IMR-90 (cell line): ENCODE measurements around the gene PTGES. TPM values are rescaled to one million over a fixed set of nuclear protein-coding genes. Genes with fewer than 3 reads are reported as not detected.

Experiments
- ATAC-seq: fragments of 200-7000 bp; cut with Tn5 transposase; 2 replicates; pipeline ENCODE4 v1.9.1; 2020; ENCODE audit warnings: low read depth, mild to moderate bottlenecking, moderate library complexity
- BruUV-seq: library from RNA; stranded (reverse); fragments of 400-500 nt; replicated peaks from 2 replicates; lab custom pipeline; 2021; lab: Mats Ljungman, UMichigan
- CTCF ChIA-PET: fragments of 300-600 bp; formaldehyde crosslinking; extraction: SDS; loops from one replicate; lab custom pipeline; 2021; ENCODE audit warnings: antibody characterized with exemption; lab: Yijun Ruan, JAX
- POLR2A ChIA-PET: fragments of 300-600 bp; sonication (Branson Sonifier 250); formaldehyde crosslinking; loops from one replicate; lab custom pipeline; 2022; ENCODE audit warnings: antibody characterized with exemption; ENCODE audit not compliant: unreplicated experiment; lab: Charles Lee
- DNase-seq: peaks from one replicate; pipeline ENCODE4 v3.0.0; 2013
- H2AFZ ChIP-seq: replicated peaks from 2 replicates; pipeline ENCODE3; 2013; ENCODE audit warnings: low read length, mild to moderate bottlenecking; ENCODE audit not compliant: poor library complexity
- H2AK5ac ChIP-seq: 2 replicates; pipeline ENCODE4 v1.6.1; 2013; ENCODE audit warnings: low read depth, low read length, inconsistent platforms
- H2AK9ac ChIP-seq: replicated peaks from 2 replicates; pipeline ENCODE3; 2013; ENCODE audit warnings: mild to moderate bottlenecking, low read depth, low read length, moderate library complexity; ENCODE audit not compliant: poor library complexity
- H2BK120ac ChIP-seq: 2 replicates; pipeline ENCODE4 v1.6.1; 2013; ENCODE audit warnings: low read depth, low read length, inconsistent platforms
- H2BK15ac ChIP-seq: 3 replicates; pipeline ENCODE4 v1.6.1; 2013; ENCODE audit warnings: low read depth, low read length, inconsistent platforms
- H2BK20ac ChIP-seq: 2 replicates; pipeline ENCODE4 v1.6.1; 2013; ENCODE audit warnings: low read depth, mild to moderate bottlenecking, inconsistent platforms, low read length, moderate library complexity
- H2BK5ac ChIP-seq: 2 replicates; pipeline ENCODE4 v1.6.1; 2013; ENCODE audit warnings: mild to moderate bottlenecking, low read depth, low read length, inconsistent platforms; ENCODE audit not compliant: poor library complexity, severe bottlenecking
- H3K14ac ChIP-seq: replicated peaks from 2 replicates; pipeline ENCODE4 v1.6.1; 2013; ENCODE audit warnings: low read depth, low read length, inconsistent platforms
- H3K18ac ChIP-seq: 2 replicates; pipeline ENCODE4 v1.6.1; 2013; ENCODE audit warnings: low read depth, low read length, control low read depth
- H3K23ac ChIP-seq: 2 replicates; pipeline ENCODE4 v1.6.1; 2013; ENCODE audit warnings: low read depth, low read length, inconsistent platforms
- H3K27ac ChIP-seq: 2 replicates; pipeline ENCODE4 v1.5.1; 2013; ENCODE audit warnings: mild to moderate bottlenecking, control low read depth, low read length; ENCODE audit not compliant: insufficient read depth
- H3K27me3 ChIP-seq: 2 replicates; pipeline ENCODE4 v1.6.1; 2013; ENCODE audit warnings: low read length; ENCODE audit not compliant: control insufficient read depth, insufficient read depth
- H3K36me3 ChIP-seq: 2 replicates; pipeline ENCODE4 v1.6.1; 2013; ENCODE audit warnings: low read length, mixed read lengths; ENCODE audit not compliant: control insufficient read depth, insufficient read depth
- H3K4ac ChIP-seq: 2 replicates; pipeline ENCODE4 v1.6.1; 2013; ENCODE audit warnings: low read depth, low read length, inconsistent platforms
- H3K4me1 ChIP-seq: 2 replicates; pipeline ENCODE4 v1.6.1; 2013; ENCODE audit warnings: low read length, mixed read lengths; ENCODE audit not compliant: control insufficient read depth, insufficient read depth
- H3K4me2 ChIP-seq: 2 replicates; pipeline ENCODE4 v1.6.1; 2013; ENCODE audit warnings: low read depth, mild to moderate bottlenecking, control low read depth, low read length, moderate library complexity
- H3K4me3 ChIP-seq: 2 replicates; pipeline ENCODE4 v1.5.1; 2013; ENCODE audit warnings: low read depth, mild to moderate bottlenecking, control low read depth, low read length, moderate library complexity; ENCODE audit not compliant: insufficient read depth
- H3K56ac ChIP-seq: 2 replicates; pipeline ENCODE4 v1.6.1; 2013; ENCODE audit warnings: low read length, inconsistent platforms; ENCODE audit not compliant: insufficient read depth; ENCODE audit errors: extremely low read depth
- H3K79me1 ChIP-seq, 2 experiments: 2 replicates each; pipeline ENCODE4 v1.6.1; 2013; ENCODE audit warnings: low read length in 2 of 2, inconsistent platforms in 1 of 2, low read depth in 1 of 2
- H3K9ac ChIP-seq: 2 replicates; pipeline ENCODE4 v1.6.1; 2013; ENCODE audit warnings: low read depth, low read length, control low read depth
- H3K9me1 ChIP-seq: 2 replicates; pipeline ENCODE4 v1.6.1; 2013; ENCODE audit warnings: low read length, inconsistent platforms; ENCODE audit not compliant: insufficient read depth
- H3K9me3 ChIP-seq: 2 replicates; pipeline ENCODE4 v1.6.1; 2013; ENCODE audit warnings: low read length; ENCODE audit not compliant: control insufficient read depth, insufficient read depth
- H4K20me1 ChIP-seq: 2 replicates; pipeline ENCODE4 v1.6.1; 2013; ENCODE audit warnings: low read length, inconsistent platforms; ENCODE audit not compliant: insufficient read depth
- H4K5ac ChIP-seq: 2 replicates; pipeline ENCODE4 v1.6.1; 2013; ENCODE audit warnings: mild to moderate bottlenecking, low read depth, low read length, control low read depth
- H4K8ac ChIP-seq, 2 experiments: 2 replicates each; pipeline ENCODE4 v1.6.1; 2013; ENCODE audit warnings: low read depth in 2 of 2, low read length in 2 of 2, control low read depth in 1 of 2, inconsistent platforms in 1 of 2
- H4K91ac ChIP-seq: 2 replicates; pipeline ENCODE4 v1.6.1; 2013; ENCODE audit warnings: low read depth, low read length, inconsistent platforms; ENCODE audit not compliant: insufficient read depth
- BHLHE40 ChIP-seq: fragments of 150-350 bp; IDR thresholded peaks from 2 replicates; pipeline ENCODE4 v1.6.1; 2016; ENCODE audit warnings: mild to moderate bottlenecking, low read depth, low read length
- FOS ChIP-seq: fragments of 150-350 bp; IDR thresholded peaks from 2 replicates; pipeline ENCODE4 v1.6.1; 2016; ENCODE audit warnings: low read depth, low read length
- MAFK ChIP-seq: IDR thresholded peaks from 2 replicates; pipeline ENCODE4 v1.6.1; 2012; ENCODE audit warnings: low read depth, low read length, improper control_type of control experiment
- MAZ ChIP-seq: IDR thresholded peaks from 2 replicates; pipeline ENCODE4 v1.6.1; 2012; ENCODE audit warnings: low read depth, mild to moderate bottlenecking, low read length, improper control_type of control experiment, moderate library complexity, borderline replicate concordance
- MXI1 ChIP-seq: IDR thresholded peaks from 2 replicates; pipeline ENCODE4 v1.6.1; 2012; ENCODE audit warnings: low read depth, mild to moderate bottlenecking, low read length, moderate library complexity, borderline replicate concordance
- NFE2L2 ChIP-seq: fragments of 150-350 bp; IDR thresholded peaks from 2 replicates; pipeline ENCODE4 v1.6.1; 2016; ENCODE audit warnings: low read depth, mild to moderate bottlenecking, low read length
- RCOR1 ChIP-seq: IDR thresholded peaks from 2 replicates; pipeline ENCODE4 v1.6.1; 2012; ENCODE audit warnings: mild to moderate bottlenecking, low read length, improper control_type of control experiment; ENCODE audit not compliant: insufficient replicate concordance
- RFX5 ChIP-seq: IDR thresholded peaks from 2 replicates; pipeline ENCODE4 v1.8.0; 2012; ENCODE audit warnings: low read depth, mild to moderate bottlenecking, low read length, moderate library complexity
- SMC3 ChIP-seq: fragments of 150-350 bp; IDR thresholded peaks from 2 replicates; pipeline ENCODE4 v1.6.1; 2016; ENCODE audit warnings: low read depth, mild to moderate bottlenecking, antibody characterized with exemption, low read length, moderate library complexity
- USF2 ChIP-seq: fragments of 150-350 bp; IDR thresholded peaks from 2 replicates; pipeline ENCODE4 v1.6.1; 2017; ENCODE audit warnings: mild to moderate bottlenecking, antibody characterized with exemption, low read length, low read depth
- WGBS, 2 experiments: methylation state at CpG; one replicate each; pipeline versions ENCODE4 v1.1.5 to v1.1.7; 2013; ENCODE audit warnings: missing lambda C conversion rate in 2 of 2; ENCODE audit not compliant: insufficient read length in 1 of 2; ENCODE audit errors: extremely low coverage in 2 of 2; 5-methylcytosine and 5-hydroxymethylcytosine counted together
- dilution Hi-C: fragments of 300-500 bp; cut with HindIII; formaldehyde crosslinking; loops from one replicate; pipeline ENCODE4 v1.14.3; 2018; ENCODE audit warnings: low sequenced_read_pairs; ENCODE audit not compliant: unreplicated experiment
- in situ Hi-C: fragments of 300-500 bp; cut with MboI; formaldehyde crosslinking; loops from 3 replicates; pipeline ENCODE4 v1.14.3; 2019; ENCODE audit warnings: low sequenced_read_pairs, inconsistent platforms, mixed read lengths
- intact Hi-C: fragments of 100-400 bp; cut with micrococcal nuclease; formaldehyde crosslinking; loops from 2 replicates; pipeline ENCODE4 v1.10.0; 2022
- polyA plus RNA-seq, 3 experiments: library from polyadenylated mRNA; depleted of rRNA; stranded (reverse); fragments of >200 nt; gene quantifications; 2 replicates each; pipeline ENCODE4 v1.2.3, GENCODE V29; 2012; ENCODE audit warnings: low replicate concordance in 1 of 3
- total RNA-seq: library from RNA; depleted of rRNA; stranded (reverse); fragments of >200 nt; gene quantifications from 2 replicates; pipeline ENCODE4 v1.2.3, GENCODE V29; 2012
- TF ChIP-seq, protein P1 (sequence below): fragments of 150-350 bp; IDR thresholded peaks from 2 replicates; pipeline ENCODE4 v1.6.1; 2016; ENCODE audit warnings: low read depth, mild to moderate bottlenecking, low read length, moderate library complexity, borderline replicate concordance

The PTGES gene
- total and polyA plus RNA-seq, 2 of the 4 experiments (the other 2 are of a cell fraction), result 3.2 to 6.3 TPM

DNA sequence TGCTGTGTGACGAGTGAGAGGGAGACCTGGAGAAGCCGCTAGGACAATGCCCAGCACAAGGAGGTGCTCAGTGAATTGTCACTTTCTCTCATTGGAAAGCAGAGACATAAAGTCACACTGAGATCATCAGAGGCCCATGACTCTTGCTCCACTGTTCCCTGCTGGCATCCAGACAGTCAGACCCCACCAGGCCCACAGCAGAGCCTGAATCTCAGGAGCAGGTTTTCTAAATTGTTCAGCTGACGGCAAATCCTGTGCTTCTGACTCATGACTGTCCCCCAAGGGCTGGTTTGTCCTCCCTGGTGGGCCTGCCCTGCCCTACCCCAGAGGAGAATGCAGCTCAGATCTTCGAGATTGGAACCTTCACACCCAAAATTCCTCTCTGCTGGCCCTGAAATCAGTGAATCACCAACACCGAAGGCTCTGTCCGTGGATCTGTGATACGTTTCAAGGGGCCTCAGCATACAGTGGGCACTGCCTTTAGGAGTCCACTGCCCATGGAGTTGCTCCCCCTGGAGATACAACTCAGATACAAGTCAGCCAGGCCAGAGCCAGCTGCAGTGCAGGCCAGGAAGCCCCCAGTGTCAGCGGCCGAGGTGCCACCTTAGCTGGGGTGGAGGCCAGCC lies 2.7 kb downstream of the PTGES start:
- CTCF ChIA-PET, result interaction anchor here (1.0 kb wide), 1 partner anchor 13 kb away, joined by 3 read pairs; no protein-coding TSS in a partner anchor

More for the DNA sequence above, 2.7 kb downstream of the PTGES start:
- Histone ChIP-seq H3K4me1 (peaks cover 17% of the 10 kb centered on the region), H2BK120ac (peak overlapping the region; percentile 11; the same call in 1 of the 2 replicates), H3K23ac (0 out of 2 replicates have a peak overlapping the region, but pooled peaks have one; percentile 2), H3K27me3 (0 out of 2 replicates have a peak, but pooled peaks cover under 1% of the 10 kb centered on the region), H2BK15ac (no peak overlapping the region), H2BK20ac (peak overlapping the region; percentile 27; the same call in 1 of the 2 replicates), H3K36me3 (peaks cover 8% of the 10 kb centered on the region), H3K14ac (0 out of 2 replicates have a peak overlapping the region, but pooled peaks have one; percentile 2), H3K18ac (no peak overlapping the region; the same call in 1 of the 2 replicates), H4K5ac (no peak overlapping the region), H2AK9ac (no peak overlapping the region), H3K4me2 (no peak overlapping the region), H4K91ac (peak overlapping the region; percentile 12; the same call in 1 of the 2 replicates), H3K4me3 (no peak overlapping the region), H2AK5ac (peak overlapping the region; percentile 48), H4K8ac (peak overlapping the region in 1 of 2 experiments; percentile 10; a peak in 2 of 4 replicates), H3K4ac (peak overlapping the region; percentile 29; the same call in 1 of the 2 replicates), H2AFZ (no peak overlapping the region), H3K9me1 (no peaks in the 10 kb centered on the region; the same call in none of the 2 replicates), H3K9ac (no peak overlapping the region), H3K56ac (no peak overlapping the region), H3K27ac (no peak overlapping the region), H3K9me3 (no peaks in the 10 kb centered on the region), H4K20me1 (0 out of 2 replicates have a peak, but pooled peaks cover 3% of the 10 kb centered on the region), H2BK5ac (no peak overlapping the region), H3K79me1 (peaks cover 0 to 3% of the 10 kb centered on the region in 2 experiments; a peak in 2 of 4 replicates)
- POLR2A ChIA-PET, result no interaction called here
- ATAC-seq (no peak), DNase-seq (no peak)
- BruUV-seq, result no TSS peak
- no peak for TF ChIP-seq RFX5
- TF ChIP-seq BHLHE40, result no peak
- no peak for TF ChIP-seq NFE2L2
- TF ChIP-seq USF2, result no peak
- TF ChIP-seq RCOR1, result no peak
- no peak for TF ChIP-seq MXI1
- TF ChIP-seq MAZ, result no peak
- TF ChIP-seq SMC3, result no peak
- TF ChIP-seq MAFK, result no peak
- no peak for TF ChIP-seq FOS
- TF ChIP-seq, protein P1, sequence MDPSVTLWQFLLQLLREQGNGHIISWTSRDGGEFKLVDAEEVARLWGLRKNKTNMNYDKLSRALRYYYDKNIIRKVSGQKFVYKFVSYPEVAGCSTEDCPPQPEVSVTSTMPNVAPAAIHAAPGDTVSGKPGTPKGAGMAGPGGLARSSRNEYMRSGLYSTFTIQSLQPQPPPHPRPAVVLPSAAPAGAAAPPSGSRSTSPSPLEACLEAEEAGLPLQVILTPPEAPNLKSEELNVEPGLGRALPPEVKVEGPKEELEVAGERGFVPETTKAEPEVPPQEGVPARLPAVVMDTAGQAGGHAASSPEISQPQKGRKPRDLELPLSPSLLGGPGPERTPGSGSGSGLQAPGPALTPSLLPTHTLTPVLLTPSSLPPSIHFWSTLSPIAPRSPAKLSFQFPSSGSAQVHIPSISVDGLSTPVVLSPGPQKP, result no peak
- intact Hi-C loops (no loop called here), dilution Hi-C loops (no loop called here), in situ Hi-C loops (no loop called here)
- WGBS, 2 experiments, result 93% methylated on average over 6 of the region's 9 CpGs; no CpG with 5 or more reads in 1 of the 2 experiments
